ENCODE results near the gene NEIL1. TPM values are rescaled to one million over a fixed set of nuclear protein-coding genes. Genes with fewer than 3 reads are reported as not detected.

NEIL1 gene
- total RNA-seq, 1 donor from 2014 or later: 42.1 TPM

- H3K36me3 ChIP-seq: peaks cover 99% of the 10 kb centered on the region
- intact Hi-C loops (cut with DNase I): no loop called here
Measured at GRCh38 chr15:75361361-75361988, 14.6 kb downstream of the NEIL1 start.

DNA sequence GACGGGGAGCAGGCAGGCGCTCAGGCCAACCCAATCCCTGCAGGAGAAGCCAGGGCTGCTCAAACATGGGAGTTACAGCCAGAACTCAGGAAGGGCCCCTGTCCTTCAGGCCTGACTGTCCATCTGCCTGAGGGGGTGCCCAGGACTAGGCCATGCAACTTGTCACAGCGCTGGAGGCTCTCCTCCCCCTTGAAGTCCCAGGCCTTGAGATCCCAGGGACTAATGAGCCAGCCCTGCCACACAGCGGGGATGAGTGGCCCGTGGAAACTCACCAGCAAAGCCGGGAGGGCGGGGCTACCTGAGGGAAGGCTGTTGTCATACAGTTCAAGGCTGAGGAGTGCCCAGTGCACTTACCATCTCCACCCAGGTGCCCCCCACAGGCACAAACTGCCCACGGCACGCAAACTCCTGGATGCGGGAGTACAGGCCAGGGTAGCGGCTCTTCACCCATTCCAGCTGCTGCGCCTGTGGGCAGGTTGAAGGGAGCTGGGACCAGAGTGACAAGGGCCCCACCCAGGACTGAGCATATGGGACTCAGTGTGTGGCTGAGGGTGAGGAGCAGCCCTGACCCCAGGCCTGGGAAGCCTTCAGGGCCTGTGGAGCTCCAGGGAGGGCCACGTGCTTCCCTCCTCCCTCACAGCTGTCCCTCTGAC, 15.3 kb downstream of the NEIL1 start:
- H3K4me1 ChIP-seq: peaks cover under 1% of the 10 kb centered on the region
- H3K27ac ChIP-seq: no peak overlapping the region
- H3K4me3 ChIP-seq: no peak overlapping the region
- intact Hi-C loops (cut with DNase I): no loop called here
- no peaks in the 10 kb centered on the region for H3K27me3 ChIP-seq
- TF ChIP-seq, protein P1, sequence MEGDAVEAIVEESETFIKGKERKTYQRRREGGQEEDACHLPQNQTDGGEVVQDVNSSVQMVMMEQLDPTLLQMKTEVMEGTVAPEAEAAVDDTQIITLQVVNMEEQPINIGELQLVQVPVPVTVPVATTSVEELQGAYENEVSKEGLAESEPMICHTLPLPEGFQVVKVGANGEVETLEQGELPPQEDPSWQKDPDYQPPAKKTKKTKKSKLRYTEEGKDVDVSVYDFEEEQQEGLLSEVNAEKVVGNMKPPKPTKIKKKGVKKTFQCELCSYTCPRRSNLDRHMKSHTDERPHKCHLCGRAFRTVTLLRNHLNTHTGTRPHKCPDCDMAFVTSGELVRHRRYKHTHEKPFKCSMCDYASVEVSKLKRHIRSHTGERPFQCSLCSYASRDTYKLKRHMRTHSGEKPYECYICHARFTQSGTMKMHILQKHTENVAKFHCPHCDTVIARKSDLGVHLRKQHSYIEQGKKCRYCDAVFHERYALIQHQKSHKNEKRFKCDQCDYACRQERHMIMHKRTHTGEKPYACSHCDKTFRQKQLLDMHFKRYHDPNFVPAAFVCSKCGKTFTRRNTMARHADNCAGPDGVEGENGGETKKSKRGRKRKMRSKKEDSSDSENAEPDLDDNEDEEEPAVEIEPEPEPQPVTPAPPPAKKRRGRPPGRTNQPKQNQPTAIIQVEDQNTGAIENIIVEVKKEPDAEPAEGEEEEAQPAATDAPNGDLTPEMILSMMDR (IDR thresholded peaks at IDR 0.05): no peak
- peaks cover 99% of the 10 kb centered on the region for H3K36me3 ChIP-seq
- DNase-seq (no peak), ATAC-seq (no peak)
- no peaks in the 10 kb centered on the region for H3K9me3 ChIP-seq

More at GRCh38 chr15:75361361-75361988, 14.6 kb downstream of the NEIL1 start:
- Histone ChIP-seq H3K9me3 (no peaks in the 10 kb centered on the region), H3K4me3 (no peak overlapping the region), H3K4me1 (no peaks in the 10 kb centered on the region), H3K27me3 (no peaks in the 10 kb centered on the region), H3K27ac (no peak overlapping the region)
- TF ChIP-seq, protein P1 (IDR thresholded peaks at IDR 0.05): no peak
- no peak for ATAC-seq
- no peak for DNase-seq

DNA sequence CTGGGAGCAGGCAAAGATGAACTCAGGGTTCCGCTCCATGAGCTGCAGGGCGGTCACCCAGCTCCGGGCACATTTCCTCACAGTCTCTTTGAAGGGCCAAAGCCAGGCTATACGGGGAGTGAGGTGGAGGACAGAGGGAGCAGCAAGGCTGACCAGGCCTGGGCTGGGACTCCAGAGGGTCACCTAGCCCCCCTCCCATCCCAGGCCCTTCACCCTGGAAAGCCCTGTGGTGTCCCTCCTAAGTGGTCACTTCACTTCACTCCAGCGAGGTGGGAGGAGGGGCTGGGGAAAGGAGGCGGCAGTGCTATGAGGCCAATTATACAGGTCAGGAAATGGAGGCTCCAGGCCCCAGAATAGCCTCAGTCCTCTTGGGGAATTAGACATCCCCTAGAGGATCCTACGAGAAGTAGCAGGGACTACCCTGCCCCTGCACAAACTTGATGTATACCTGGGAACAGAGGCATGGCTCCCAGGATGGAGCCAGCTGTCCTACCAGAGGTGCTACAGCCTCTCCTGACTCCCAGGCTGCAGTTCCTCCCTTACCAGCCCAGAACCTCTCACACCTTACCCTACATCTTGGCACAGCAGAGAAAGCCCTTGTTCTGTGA, 15.9 kb downstream of the NEIL1 start:
- Histone ChIP-seq H3K27ac (no peak overlapping the region), H3K4me1 (peaks cover 7% of the 10 kb centered on the region), H3K36me3 (peaks cover 96% of the 10 kb centered on the region), H3K4me3 (no peak overlapping the region), H3K27me3 (no peaks in the 10 kb centered on the region), H3K9me3 (no peaks in the 10 kb centered on the region)
- intact Hi-C loops (cut with DNase I): no loop called here
- DNase-seq (no peak), ATAC-seq (no peak)
- TF ChIP-seq, protein P1 (IDR thresholded peaks at IDR 0.05): no peak

GRCh38 chr15:75363786-75364185, 16.9 kb downstream of the NEIL1 start:
- intact Hi-C loops (cut with DNase I): no loop called here
- Histone ChIP-seq H3K9me3 (no peaks in the 10 kb centered on the region), H3K36me3 (peaks cover 85% of the 10 kb centered on the region), H3K27ac (no peak overlapping the region), H3K27me3 (no peaks in the 10 kb centered on the region), H3K4me3 (no peak overlapping the region), H3K4me1 (peaks cover 8% of the 10 kb centered on the region)
- DNase-seq: no peak
- TF ChIP-seq, protein P1 (IDR thresholded peaks at IDR 0.05): no peak
- no peak for ATAC-seq

DNA sequence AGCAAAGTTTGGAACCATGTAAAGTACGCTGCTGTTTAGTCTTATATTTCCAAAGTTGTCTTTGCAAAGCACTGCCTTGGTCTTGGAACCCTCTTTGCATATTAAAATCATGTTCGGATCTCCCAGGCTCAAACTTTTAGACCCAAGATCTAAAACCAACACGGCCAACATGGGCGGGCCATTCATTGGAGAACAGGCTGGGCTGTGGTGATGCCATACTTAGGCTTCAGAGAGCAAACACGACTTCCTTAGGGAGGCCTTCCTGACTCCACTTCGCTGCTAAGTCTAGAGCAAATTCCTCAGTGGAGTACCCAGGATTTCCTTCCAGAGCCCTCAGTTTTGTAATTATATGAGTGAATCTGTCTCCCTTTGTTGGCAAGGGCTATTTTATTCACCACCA, 18.0 kb downstream of the NEIL1 start:
- Histone ChIP-seq H3K4me1 (peaks cover 18% of the 10 kb centered on the region), H3K9me3 (no peaks in the 10 kb centered on the region), H3K4me3 (no peak overlapping the region), H3K27ac (no peak overlapping the region), H3K36me3 (peaks cover 75% of the 10 kb centered on the region), H3K27me3 (no peaks in the 10 kb centered on the region)
- no peak for ATAC-seq
- intact Hi-C loops (cut with DNase I): no loop called here
- TF ChIP-seq, protein P1 (IDR thresholded peaks at IDR 0.05): no peak
- DNase-seq: no peak
